ENCODE measurements around the gene ANKS1A.
"Not testable (repeated sequence)": the region's sequence is repeated elsewhere in the genome, so short reads cannot be mapped to it uniquely, and the experiment has no call there.

ANKS1A gene

GRCh38 chr6:34964564-34964963 lies 75.5 kb downstream of the ANKS1A start:
- no peak for DNase-seq

GRCh38 chr6:34967461-34967860 lies 78.4 kb downstream of the ANKS1A start:
- no peak for DNase-seq

GRCh38 chr6:34969662-34970265 lies 80.7 kb downstream of the ANKS1A start:
- no peak for DNase-seq

GRCh38 chr6:34970488-34970887 lies 81.4 kb downstream of the ANKS1A start:
- no peak for DNase-seq

- DNase-seq: no peak
Measured at GRCh38 chr6:34970957-34971356, 81.9 kb downstream of the ANKS1A start.

GRCh38 chr6:34973547-34974248 lies 84.6 kb downstream of the ANKS1A start:
- DNase-seq: no peak

- no peak for DNase-seq
Measured at GRCh38 chr6:34974249-34974642, 85.2 kb downstream of the ANKS1A start.

- DNase-seq: no peak
Measured at GRCh38 chr6:34976239-34976638, 87.2 kb downstream of the ANKS1A start.

GRCh38 chr6:34979218-34979617 lies 90.2 kb downstream of the ANKS1A start:
- DNase-seq: no peak

- no peak for DNase-seq
Measured at GRCh38 chr6:34979994-34980393, 90.9 kb downstream of the ANKS1A start.

- DNase-seq: no peak
Measured at GRCh38 chr6:34981366-34981765, 92.3 kb downstream of the ANKS1A start.

GRCh38 chr6:34981951-34982350 lies 92.9 kb downstream of the ANKS1A start:
- DNase-seq: no peak

- no peak for DNase-seq
Measured at GRCh38 chr6:34982424-34982852, 93.4 kb downstream of the ANKS1A start.

GRCh38 chr6:34984416-34984815 lies 95.4 kb downstream of the ANKS1A start:
- DNase-seq: no peak

GRCh38 chr6:34985236-34985635 lies 96.2 kb downstream of the ANKS1A start:
- DNase-seq: no peak

GRCh38 chr6:34986845-34987246 lies 97.8 kb downstream of the ANKS1A start:
- peak; percentile 35 for DNase-seq

GRCh38 chr6:34987506-34987905 lies 98.5 kb downstream of the ANKS1A start:
- DNase-seq: no peak

- no peak for DNase-seq
Measured at GRCh38 chr6:34990971-34991560, 102.0 kb downstream of the ANKS1A start.

GRCh38 chr6:34992376-34992775 lies 103.3 kb downstream of the ANKS1A start:
- no peak for DNase-seq

- no peak for DNase-seq
Measured at GRCh38 chr6:34993213-34993612, 104.2 kb downstream of the ANKS1A start.

- DNase-seq: no peak
Measured at GRCh38 chr6:34994693-34995092, 105.6 kb downstream of the ANKS1A start.

GRCh38 chr6:34998417-34998816 lies 109.4 kb downstream of the ANKS1A start:
- not testable (repeated sequence) for DNase-seq

GRCh38 chr6:34999153-34999552 lies 110.1 kb downstream of the ANKS1A start:
- not testable (repeated sequence) for DNase-seq

GRCh38 chr6:34999962-35000361 lies 110.9 kb downstream of the ANKS1A start:
- not testable (repeated sequence) for DNase-seq
